GM19438 (cell line): Measurements from ENCODE around the gene ERC2.

ENCODE experiments used
- ATAC-seq: cut with Tn5 transposase; IDR thresholded peaks from one replicate; pipeline ENCODE4 v1.9.1; 2021; ENCODE audit warnings: low read depth; ENCODE audit not compliant: unreplicated experiment

The ERC2 gene

DNA sequence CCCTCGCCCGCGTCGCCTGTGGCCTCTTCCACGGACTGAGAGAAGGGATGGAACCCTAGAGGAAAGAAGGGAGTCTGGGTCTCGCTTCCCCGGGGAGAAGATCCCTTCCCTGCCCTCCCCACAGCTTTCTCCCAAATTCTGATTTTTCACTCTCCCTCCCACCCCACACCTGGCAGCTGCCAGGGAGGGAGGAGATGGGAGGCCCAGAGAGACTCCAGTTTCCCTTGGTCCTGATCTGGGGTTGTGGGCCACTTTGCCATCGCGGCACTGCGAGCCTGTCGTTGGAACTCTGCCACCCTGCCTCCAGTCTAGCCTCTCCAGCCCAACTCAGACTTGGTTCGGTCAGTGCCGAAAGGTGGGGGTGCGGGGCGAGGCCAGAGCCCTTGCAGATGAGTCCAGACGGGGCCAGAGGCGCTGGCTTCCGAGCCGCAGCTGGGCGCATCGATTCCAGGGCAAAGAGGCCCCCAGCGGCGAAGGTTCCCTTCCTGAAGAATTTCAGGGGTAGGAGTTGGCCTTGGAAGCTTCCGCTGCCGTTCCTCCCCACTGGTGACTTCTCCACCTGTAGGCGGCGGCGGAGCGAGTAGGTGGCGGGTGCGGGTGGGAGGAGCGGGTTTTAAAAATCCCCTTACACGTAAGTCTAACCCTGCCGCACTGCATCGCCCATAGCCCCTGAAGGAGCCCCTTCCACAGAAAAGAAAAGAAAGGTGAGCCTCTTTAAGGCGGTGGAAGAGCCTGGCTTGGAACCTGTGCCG lies 986.3 kb downstream of the ERC2 start:
- no peak for ATAC-seq

DNA sequence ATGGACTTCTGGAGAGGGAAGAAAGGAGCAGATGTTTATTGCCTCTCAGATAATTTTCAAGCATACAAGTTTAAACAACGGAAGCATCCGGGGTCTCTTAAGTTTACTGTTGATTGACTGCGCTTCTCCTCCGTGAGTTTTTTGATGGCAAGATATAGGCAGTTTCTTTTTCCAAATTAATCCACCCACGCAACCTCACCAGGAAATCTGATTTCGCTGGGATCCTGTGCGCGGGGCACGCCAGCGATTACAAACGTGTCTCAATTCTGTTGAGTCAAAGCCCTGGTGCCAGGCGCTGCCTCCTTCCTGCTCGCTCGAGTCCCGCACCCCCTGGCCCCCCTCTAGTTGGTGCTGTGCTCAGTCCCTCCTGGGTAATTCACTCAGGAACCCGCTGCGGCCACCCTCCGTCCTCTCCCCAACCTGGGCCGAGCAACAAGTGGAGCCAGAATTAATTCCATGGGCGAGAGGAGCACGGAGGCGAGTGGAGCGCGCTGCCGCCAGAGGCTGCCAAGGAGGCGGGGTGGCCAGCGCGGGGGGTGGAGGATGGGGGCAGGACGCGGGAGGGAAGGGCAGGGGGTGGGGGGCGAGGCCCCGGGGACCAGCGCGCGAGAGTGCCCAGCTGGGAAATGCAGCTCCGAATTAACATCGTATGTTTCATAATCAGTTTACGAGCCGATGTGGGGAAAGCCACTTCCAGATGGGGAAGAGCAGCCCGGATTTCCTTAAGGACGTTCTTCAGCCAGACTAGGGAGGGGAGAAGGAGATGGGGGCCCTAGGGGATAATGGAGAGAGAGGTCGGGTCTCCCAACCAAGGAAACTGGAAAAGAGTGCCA lies 987.1 kb downstream of the ERC2 start:
- no peak for ATAC-seq

DNA sequence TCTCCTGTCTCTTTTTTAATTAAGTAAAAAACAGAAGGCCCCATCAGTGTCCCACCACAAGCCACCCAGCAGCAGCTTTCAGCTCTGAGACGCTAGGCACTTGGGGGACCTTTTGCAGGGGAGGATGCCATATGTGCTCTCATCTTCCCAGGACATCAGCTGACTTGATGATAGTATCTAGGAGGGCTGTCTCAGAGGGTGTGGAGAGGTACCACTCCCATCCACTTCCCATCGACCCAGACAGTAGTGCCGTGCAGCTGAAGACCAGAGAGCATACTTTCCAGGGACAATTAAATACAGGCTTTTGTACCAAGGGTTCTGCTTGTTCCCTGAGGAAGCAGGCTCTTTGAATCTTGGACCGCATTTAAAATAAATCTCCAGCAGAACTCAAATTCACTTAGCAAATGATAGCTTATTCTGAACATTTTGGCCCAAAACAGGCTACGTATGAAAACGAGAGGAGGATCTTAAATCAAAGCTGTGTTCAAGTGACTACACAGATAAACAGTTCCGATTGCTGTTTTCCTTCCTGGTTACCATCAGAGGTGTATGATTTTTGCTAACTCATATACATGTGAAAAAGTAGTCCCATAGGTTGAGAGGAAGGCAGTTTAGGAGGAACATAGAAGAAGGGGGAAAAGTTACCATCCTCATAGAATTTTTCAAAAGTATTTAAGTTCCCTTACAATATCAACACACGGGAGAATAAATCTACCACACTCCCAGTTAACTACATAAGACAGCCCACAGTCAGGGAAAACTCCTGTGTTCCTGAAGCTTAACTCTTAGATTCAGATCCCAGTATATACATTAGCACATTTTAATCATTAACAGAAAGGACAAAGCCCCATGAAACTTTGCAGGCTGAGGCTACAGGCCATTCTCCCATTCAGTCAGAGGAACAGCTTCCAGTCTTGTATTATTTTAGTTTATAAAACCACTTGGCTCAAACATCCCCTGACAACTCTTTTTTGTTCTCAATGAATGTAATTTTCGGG lies 990.7 kb downstream of the ERC2 start:
- ATAC-seq: no peak

DNA sequence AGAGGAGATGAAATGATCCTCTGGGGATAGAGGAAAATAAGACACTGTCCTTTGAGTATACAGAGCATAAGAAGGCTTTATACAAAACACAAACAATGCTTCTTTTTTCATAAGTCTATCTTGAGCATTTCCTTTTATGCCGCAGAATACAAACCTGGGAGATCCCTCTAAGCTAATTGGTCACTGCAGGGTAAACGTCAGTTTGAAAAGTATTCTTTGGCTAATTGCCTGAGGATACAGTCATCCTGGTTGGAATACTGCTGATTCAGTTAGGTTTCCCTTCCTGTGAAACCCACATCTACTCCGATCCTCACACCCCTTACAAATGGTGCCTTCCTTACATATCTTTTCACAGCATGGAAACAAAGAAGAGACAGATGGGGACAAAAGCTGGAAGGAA lies 991.8 kb downstream of the ERC2 start:
- ATAC-seq: no peak

DNA sequence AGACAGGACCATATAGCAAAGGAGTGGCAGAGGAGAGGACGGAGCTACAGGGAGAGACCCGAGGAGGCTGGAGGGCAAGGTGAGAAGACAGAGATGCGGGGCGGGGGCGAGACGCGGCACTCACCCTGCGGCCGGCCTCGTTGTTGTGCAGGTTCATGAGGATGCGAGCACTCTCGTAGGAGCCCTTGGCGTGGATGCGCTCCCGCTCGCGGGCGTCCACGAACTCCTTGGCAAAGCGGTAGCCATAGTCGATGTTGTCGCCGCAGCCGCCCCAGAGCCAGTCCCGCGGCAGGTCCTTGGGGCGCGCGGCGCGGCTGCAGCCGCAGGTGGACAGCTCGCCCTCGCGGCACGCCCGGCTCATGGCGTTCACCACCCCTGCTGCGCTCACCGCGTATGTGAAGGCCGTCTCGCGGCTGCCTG lies 994.0 kb downstream of the ERC2 start:
- ATAC-seq: no peak

DNA sequence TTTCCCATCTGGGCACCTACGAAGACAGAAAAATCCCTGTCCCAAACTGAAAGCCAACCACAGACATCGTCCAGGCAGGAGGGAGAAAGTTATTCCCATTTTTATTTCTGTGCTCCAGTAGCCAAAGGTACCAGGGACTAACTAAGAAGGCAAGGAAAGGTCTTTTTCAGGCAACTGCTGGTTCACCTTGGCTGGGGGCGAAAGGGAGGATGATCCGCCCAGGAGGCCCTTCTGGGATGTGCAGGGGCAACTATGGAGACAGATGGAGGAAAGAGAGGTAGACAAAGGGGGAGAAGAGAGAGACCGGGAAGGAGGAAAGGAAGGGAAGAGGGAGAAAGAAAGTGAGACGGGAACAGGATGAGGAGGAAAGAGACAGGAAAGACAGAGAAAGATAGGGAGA lies 994.5 kb downstream of the ERC2 start:
- ATAC-seq: no peak

DNA sequence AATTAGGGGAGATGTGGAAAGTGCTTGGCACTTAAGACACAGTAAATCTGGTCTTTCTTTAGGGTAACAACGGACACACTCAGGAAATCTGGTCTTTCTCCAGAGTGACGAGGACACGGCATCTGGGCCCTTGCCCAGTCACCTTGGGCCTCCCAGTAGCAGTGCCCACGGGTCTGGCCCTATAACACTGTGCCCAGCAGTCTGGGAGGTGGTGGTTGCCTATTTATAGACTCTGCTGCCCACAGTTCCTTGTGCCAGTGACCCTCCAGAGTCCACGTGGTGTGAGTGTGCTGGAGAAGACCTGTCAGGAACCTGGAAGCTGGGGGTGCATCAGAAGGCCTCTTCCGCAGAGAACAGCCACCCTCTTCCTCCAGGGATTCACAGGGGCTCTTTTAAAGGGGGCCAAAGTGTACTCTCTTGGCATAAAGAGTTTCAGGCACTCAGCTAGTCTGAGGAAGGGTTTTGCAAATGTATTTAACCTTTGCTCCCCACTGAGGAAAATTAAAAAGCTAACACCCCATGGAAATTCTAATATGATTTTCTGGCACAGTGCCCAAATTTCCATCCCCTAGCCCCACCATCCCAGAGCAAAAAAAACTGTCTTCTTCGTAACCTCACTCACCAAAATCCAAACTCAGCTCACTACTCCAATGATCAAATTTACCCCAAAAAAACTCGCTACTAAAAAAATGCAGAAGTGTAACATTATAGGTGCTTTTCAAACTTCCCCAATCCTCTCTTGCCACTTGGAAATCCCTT lies 996.6 kb downstream of the ERC2 start:
- ATAC-seq: no peak

DNA sequence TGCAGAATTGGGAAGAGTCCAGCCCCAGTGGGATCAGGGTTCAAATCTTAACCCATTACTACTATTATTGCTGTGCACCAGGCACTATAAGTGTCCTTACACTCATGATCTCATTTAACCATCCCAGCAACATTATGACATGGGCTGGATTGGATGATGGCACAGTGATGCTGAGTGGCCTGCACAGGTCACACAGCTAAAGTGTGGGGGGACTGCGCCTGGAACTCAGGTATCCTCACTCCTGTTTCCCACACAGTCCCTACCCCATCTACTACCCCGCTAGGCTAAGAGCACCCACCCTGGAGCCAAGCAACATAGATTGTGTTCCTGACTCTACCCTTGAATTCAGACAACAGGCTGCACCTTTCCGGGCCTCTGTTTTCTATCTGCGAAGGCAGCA lies 997.2 kb downstream of the ERC2 start:
- ATAC-seq: no peak

DNA sequence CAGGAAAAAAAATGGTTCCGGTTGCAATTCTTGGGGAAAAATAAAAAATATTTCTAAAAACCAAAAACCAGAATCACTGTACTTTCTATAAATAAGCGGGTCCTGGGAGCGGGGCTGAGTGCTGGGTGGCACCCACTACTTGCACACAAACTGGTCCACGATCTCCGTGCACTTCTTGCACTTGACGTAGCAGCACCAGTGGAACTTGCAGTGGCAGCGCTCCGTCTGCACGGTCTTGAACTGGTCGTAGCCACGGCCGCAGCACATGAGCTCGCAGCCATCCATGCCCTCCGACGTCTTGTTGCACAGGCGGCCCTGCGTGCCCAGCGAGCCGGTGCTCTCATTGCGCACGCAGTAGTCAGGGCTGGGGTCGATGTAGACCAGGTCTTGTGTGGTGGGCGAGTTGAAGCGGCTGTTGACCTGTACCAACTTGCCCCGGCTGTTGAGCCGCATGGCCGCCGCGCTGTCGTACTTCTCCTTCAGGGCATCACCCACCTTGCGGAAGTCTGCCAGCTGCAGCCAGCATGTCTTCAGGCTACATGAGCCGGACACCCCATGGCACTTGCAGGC lies 998.2 kb downstream of the ERC2 start:
- no peak for ATAC-seq

DNA sequence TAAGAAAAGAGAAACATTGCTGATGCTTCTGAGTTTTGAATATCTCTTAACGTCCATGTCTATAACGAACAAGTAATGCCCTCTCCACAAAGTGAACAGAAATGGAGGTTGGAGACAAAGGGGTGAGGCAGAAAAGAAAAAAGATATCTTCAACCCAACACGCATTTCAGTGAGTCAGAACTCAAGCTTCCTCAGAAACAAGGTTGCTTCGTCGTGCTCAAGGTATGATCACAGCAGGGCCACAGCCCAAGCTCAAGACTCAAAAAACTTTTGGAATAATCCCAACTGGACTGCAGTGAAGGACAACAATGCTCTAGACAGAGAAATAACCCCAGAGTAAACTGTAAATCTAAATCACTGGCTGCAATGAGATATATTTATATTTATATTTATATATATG lies 1000.0 kb downstream of the ERC2 start:
- ATAC-seq: no peak

DNA sequence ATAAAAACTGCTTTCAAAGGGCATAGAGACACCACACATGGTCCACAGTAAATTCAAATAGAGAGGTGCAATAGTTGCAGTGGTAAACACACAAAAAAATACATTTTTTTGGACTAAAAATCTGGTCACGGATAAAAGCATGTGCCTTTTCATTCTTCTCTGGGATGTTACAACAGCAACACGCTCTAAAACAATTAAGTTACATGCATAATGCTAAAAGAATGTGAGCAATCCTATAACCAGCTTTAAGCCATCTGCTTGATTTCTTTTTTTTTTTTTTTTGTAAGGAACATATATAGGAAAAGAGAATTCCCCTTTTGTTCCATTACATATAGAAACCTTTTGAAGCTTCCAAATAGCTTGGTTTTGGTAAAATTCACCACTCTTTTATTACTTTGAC lies 1001.2 kb downstream of the ERC2 start:
- ATAC-seq: no peak

DNA sequence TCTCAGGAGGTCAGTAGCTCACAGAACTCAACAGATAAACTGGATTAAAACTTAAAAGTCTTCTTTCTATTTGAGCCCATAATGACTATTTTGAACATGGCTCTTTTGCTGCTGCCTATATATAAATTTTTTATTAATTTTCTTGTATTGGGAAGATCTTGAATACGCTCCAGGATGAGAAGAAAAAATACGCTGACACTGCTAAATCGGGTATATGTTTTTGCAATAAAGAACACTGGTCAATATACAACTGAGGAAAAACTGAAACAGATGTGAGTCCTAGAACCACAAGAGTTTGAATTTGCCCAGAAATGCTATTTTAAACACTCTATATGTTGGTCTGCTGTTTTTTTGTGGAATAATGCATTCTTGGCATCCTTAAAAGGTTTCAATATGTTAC lies 1001.7 kb downstream of the ERC2 start:
- ATAC-seq: no peak

DNA sequence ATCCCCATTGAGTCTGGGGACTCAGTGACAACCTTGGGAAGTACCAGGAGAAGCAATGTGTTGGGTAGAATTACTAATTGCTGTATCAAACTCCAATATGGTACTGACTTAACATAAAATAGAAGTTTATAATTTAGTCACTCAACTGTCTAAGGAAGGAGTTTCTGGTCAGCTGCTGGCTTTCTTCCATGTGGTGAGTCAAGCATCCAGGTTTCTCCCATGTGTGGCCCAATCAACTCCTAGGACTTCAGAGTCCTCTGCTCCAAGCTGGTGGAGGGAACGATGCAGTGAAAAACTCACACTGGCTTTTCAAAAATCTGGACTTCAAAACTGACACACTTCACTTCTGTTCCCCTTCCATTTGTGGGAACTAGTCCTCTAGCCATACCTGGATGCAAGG lies 1006.4 kb downstream of the ERC2 start:
- no peak for ATAC-seq

DNA sequence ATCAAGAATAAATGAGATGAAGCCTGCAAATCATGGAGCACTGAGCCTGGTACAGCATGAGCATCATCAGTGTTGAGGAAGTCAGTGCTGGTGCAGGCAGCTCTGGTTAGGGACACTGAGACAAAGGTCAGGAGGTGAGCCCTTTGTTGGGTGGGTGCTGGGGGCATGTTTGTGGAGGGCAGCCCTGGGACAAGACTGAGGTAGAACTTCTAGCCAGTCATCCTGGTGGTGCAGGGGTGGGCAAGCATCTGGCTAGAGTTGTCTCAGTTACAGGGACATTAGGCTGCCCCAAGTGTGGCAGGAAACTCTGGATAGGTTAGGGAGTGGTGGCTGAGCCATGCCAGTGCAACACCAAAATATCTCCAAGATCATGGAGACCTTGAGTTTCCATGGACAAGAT lies 1008.4 kb downstream of the ERC2 start:
- no peak for ATAC-seq
